Measurements from ENCODE around the gene ACADVL. TPM values are rescaled to one million over a fixed set of nuclear protein-coding genes. Genes with fewer than 3 reads are reported as not detected.

Gene ACADVL
- total RNA-seq, 4 donors from 2014 or later: 250 to 662 (median 544) TPM

GRCh38 chr17:7249830-7250229 lies 30.1 kb downstream of the ACADVL start:
- intact Hi-C loops (cut with DNase I): loop anchor here (10.0 kb wide), 1 partner anchor 305 kb away; the partner anchor contains the start of gene TNFSF13
- Histone ChIP-seq H3K27ac (replicated peaks in 1 of 4) (peak overlapping the region in 3 of 4 donors; percentile 98 to 100 (median 99)), H3K27me3 (no peaks in the 10 kb centered on the region), H3K36me3 (peaks cover 24 to 34% (median 32%) of the 10 kb centered on the region in 4 donors), H3K9me3 (no peaks in the 10 kb centered on the region), H3K4me1 (peaks cover 36 to 52% (median 45%) of the 10 kb centered on the region in 4 donors), H3K4me3 (peak overlapping the region; percentile 78 to 98 (median 96))
- 86% methylated on average over 7 of the region's 7 CpGs for WGBS
- no peak for TF ChIP-seq POLR2AphosphoS5 (IDR thresholded peaks at IDR 0.05)
- TF ChIP-seq, protein P1, sequence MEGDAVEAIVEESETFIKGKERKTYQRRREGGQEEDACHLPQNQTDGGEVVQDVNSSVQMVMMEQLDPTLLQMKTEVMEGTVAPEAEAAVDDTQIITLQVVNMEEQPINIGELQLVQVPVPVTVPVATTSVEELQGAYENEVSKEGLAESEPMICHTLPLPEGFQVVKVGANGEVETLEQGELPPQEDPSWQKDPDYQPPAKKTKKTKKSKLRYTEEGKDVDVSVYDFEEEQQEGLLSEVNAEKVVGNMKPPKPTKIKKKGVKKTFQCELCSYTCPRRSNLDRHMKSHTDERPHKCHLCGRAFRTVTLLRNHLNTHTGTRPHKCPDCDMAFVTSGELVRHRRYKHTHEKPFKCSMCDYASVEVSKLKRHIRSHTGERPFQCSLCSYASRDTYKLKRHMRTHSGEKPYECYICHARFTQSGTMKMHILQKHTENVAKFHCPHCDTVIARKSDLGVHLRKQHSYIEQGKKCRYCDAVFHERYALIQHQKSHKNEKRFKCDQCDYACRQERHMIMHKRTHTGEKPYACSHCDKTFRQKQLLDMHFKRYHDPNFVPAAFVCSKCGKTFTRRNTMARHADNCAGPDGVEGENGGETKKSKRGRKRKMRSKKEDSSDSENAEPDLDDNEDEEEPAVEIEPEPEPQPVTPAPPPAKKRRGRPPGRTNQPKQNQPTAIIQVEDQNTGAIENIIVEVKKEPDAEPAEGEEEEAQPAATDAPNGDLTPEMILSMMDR (IDR thresholded peaks at IDR 0.05): no peak
- TF ChIP-seq POLR2A (IDR thresholded peaks at IDR 0.05; ENCODE audit: low read depth): no peak
- no peak for TF ChIP-seq EP300 (IDR thresholded peaks at IDR 0.05)
- DNase-seq (ENCODE audit: extremely low spot score): no peak

DNA sequence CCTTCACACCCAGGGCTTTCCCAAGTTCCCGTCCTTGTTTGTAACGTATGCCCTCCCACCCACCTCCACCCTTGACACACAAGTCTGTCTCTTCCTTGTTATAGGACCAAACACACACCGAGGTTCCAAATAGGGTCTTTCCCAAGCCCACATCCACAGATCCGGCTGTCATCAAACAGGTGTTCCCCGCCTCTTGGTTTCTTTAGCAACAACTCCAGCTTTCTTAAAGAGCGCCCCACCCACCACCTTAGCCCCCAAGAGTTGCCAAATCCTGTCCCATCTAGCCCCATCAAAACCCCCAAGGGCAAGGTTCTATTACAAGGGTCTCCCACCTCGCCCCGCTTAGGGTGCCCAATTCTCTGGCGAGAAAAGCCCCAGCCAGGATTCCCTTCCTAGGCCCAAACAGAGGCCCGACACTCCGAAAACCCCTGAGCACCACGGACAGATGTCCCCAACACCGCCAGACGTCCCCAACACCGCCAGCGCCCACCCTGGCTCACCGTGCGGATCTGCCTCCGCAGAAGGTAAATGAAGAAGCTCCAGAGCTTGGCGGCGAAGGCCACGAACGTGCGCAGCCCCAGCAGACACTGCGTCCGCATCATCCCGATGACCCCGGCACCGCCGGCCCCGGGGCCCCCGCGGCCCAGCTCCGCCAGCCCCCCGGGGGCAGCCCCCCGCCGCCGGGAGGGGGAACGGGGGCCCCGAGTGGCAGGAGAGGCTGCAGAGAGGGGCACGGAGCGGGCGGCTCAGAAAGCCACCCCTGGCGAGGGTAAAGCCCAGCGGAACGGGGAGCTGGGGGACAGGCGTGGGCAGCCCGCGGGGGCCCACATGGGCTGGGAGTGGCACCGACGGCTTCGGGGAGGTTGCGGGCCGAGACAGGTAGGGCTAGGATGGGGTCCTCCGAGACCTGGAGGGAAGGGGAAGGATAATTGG lies 31.2 kb downstream of the ACADVL start:
- H3K27ac ChIP-seq (replicated peaks in 1 of 4): peak overlapping the region; percentile 98 to 100 (median 99)
- H3K4me1 ChIP-seq: peaks cover 36 to 52% (median 45%) of the 10 kb centered on the region in 4 donors
- DNase-seq (ENCODE audit: extremely low spot score): no peak
- H3K4me3 ChIP-seq: peak overlapping the region; percentile 78 to 98 (median 96)
- H3K9me3 ChIP-seq: no peaks in the 10 kb centered on the region
- intact Hi-C loops (cut with DNase I): loop anchor here (10.0 kb wide), 1 partner anchor 304 kb away; the partner anchor contains the start of gene TNFSF13
- TF ChIP-seq EP300 (IDR thresholded peaks at IDR 0.05) (no peak), POLR2A (IDR thresholded peaks at IDR 0.05; ENCODE audit: low read depth) (no peak), POLR2AphosphoS5 (IDR thresholded peaks at IDR 0.05) (no peak)
- TF ChIP-seq, protein P1 (IDR thresholded peaks at IDR 0.05): no peak
- peaks cover 23 to 34% (median 32%) of the 10 kb centered on the region in 4 donors for H3K36me3 ChIP-seq
- under 1% methylated on average over 18 of the region's 55 CpGs for WGBS
- no peaks in the 10 kb centered on the region for H3K27me3 ChIP-seq

DNA sequence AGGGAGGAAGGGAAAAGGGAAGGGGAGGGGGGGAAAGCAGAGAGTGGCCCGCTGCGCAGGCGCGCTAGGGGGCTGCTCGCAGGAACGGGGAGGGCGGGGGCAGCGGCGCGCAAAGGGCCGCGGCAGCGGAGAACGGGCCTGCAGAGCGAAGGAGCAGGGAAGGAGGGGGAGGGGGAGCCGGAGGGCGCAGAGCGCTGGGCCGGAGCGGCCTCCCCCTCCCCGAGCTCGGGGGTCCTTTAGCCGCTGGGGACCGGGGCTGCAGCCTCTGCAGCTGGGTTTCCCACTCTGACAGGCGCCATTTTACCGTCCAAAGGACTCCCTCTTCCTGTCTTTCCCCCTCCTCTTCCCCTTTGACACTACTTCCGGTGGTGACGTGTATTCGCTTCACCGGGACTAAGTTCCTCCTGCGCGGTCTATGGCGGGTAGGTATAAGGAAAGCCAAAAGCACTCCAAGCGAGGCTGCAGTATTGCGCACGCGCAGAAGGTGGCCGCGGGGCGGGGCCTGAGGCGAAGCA lies 32.0 kb downstream of the ACADVL start, which contains the start of gene CTDNEP1:
TSS of gene CTDNEP1 (minus strand) at position 74 of the 515 bp plus-strand sequence. CDS start 438 bp downstream, outside the sequence.
- no peaks in the 10 kb centered on the region for H3K27me3 ChIP-seq
- TF ChIP-seq EP300 (IDR thresholded peaks at IDR 0.05) (no peak), POLR2A (IDR thresholded peaks at IDR 0.05; ENCODE audit: low read depth) (peak; percentile 9), POLR2AphosphoS5 (IDR thresholded peaks at IDR 0.05) (peak in 1 of 2 donors; percentile 89)
- TF ChIP-seq, protein P1 (IDR thresholded peaks at IDR 0.05): no peak
- DNase-seq (ENCODE audit: extremely low spot score): peak; percentile 100
- intact Hi-C loops (cut with DNase I): loop anchor here (10.0 kb wide), 1 partner anchor 303 kb away; the partner anchor contains the start of gene TNFSF13
- peaks cover 36 to 52% (median 45%) of the 10 kb centered on the region in 4 donors for H3K4me1 ChIP-seq
- peaks cover 22 to 34% (median 32%) of the 10 kb centered on the region in 4 donors for H3K36me3 ChIP-seq
- H3K27ac ChIP-seq (replicated peaks in 1 of 4): peak within 1 kb of the TSS; percentile 98 to 100 (median 99)
- WGBS: 0% methylated on average over 23 of the region's 41 CpGs
- H3K4me3 ChIP-seq: peak within 1 kb of the TSS; percentile 78 to 98 (median 96)
- H3K9me3 ChIP-seq: no peaks in the 10 kb centered on the region

GRCh38 chr17:7252176-7253043 lies 32.7 kb downstream of the ACADVL start, which contains the start of gene ELP5:
Gene ELP5 (plus strand): TSS chr17:7252215. CDS start chr17:7252551, 336 bp downstream.
- Histone ChIP-seq H3K36me3 (peaks cover 21 to 37% (median 34%) of the 10 kb centered on the region in 4 donors), H3K9me3 (no peaks in the 10 kb centered on the region), H3K4me1 (peaks cover 36 to 52% (median 44%) of the 10 kb centered on the region in 4 donors), H3K27me3 (no peaks in the 10 kb centered on the region), H3K4me3 (peak within 1 kb of the TSS; percentile 78 to 98 (median 96)), H3K27ac (replicated peaks in 1 of 4) (peak within 1 kb of the TSS; percentile 98 to 100 (median 99))
- peak; percentile 98 for DNase-seq (ENCODE audit: extremely low spot score)
- WGBS: 1% methylated on average over 38 of the region's 55 CpGs
- intact Hi-C loops (cut with DNase I): loop anchor here (10.0 kb wide), 1 partner anchor 302 kb away; the partner anchor contains the start of gene TNFSF13
- no peak for TF ChIP-seq EP300 (IDR thresholded peaks at IDR 0.05)
- TF ChIP-seq, protein P1 (IDR thresholded peaks at IDR 0.05): peak in 2 of 3 experiments; percentile 24 to 36
- TF ChIP-seq POLR2AphosphoS5 (IDR thresholded peaks at IDR 0.05): peak; percentile 77 to 84
- TF ChIP-seq POLR2A (IDR thresholded peaks at IDR 0.05; ENCODE audit: low read depth): no peak

Data from esophagus muscularis mucosa (tissue), 4 donors.